Smooth muscle cell (in vitro differentiated cells): ENCODE measurements around the gene NXN. TPM values are rescaled to one million over a fixed set of nuclear protein-coding genes. Genes with fewer than 3 reads are reported as not detected.

Experiments used
- DNase-seq: peaks from one replicate; lab custom pipeline; 2025; ENCODE audit not compliant: unreplicated experiment; lab: John Stamatoyannopoulos, UW
- H2AFZ ChIP-seq: fragments of 200-600 bp; sonication (generic); 2 replicates; pipeline ENCODE4 v1.6.0; 2016; ENCODE audit warnings: antibody characterized with exemption, low read depth, mild to moderate bottlenecking
- H3F3A ChIP-seq: fragments of 200-600 bp; sonication (generic); 2 replicates; pipeline ENCODE4 v1.6.0; 2017; ENCODE audit warnings: antibody characterized with exemption, low read depth
- H3K27ac ChIP-seq: fragments of 200-600 bp; sonication (generic); 2 replicates; pipeline ENCODE4 v1.5.1; 2016; ENCODE audit warnings: low read depth, mild to moderate bottlenecking
- H3K27me3 ChIP-seq: fragments of 200-600 bp; sonication (generic); 2 replicates; pipeline ENCODE4 v1.6.1; 2016; ENCODE audit warnings: low read depth, mild to moderate bottlenecking
- H3K36me3 ChIP-seq: fragments of 200-600 bp; sonication (generic); 2 replicates; pipeline ENCODE4 v1.5.1; 2016; ENCODE audit warnings: low read depth
- H3K4me1 ChIP-seq: fragments of 200-600 bp; sonication (generic); 2 replicates; pipeline ENCODE4 v1.5.1; 2016; ENCODE audit warnings: low read depth
- H3K4me2 ChIP-seq: fragments of 200-600 bp; sonication (generic); 2 replicates; pipeline ENCODE4 v1.6.0; 2016; ENCODE audit warnings: mild to moderate bottlenecking
- H3K4me3 ChIP-seq: fragments of 200-600 bp; sonication (generic); 2 replicates; pipeline ENCODE4 v1.5.1; 2016; ENCODE audit warnings: mild to moderate bottlenecking
- H3K79me2 ChIP-seq: fragments of 200-600 bp; sonication (generic); 2 replicates; pipeline ENCODE4 v1.6.0; 2016; ENCODE audit warnings: low read depth, mild to moderate bottlenecking
- H3K9ac ChIP-seq: fragments of 200-600 bp; sonication (generic); 2 replicates; pipeline ENCODE4 v1.6.0; 2016; ENCODE audit warnings: low read depth
- H3K9me3 ChIP-seq: fragments of 200-600 bp; sonication (generic); replicated peaks from 2 replicates; pipeline ENCODE4 v1.5.1; 2016; ENCODE audit warnings: low read depth
- H4K20me1 ChIP-seq: fragments of 200-600 bp; sonication (generic); 2 replicates; pipeline ENCODE4 v1.6.0; 2016; ENCODE audit warnings: low read depth
- WGBS: methylation state at CpG from one replicate; pipeline ENCODE4 v1.1.7; 2016; ENCODE audit warnings: low lambda C conversion rate; 5-methylcytosine and 5-hydroxymethylcytosine counted together
- polyA plus RNA-seq: library from polyadenylated mRNA; unstranded; fragments of >200 nt; fragmentation: Nextera tagmentation; extraction: Ambion mirVana; gene quantifications from 2 replicates; pipeline ENCODE4 v1.2.1, GENCODE V29; 2016
- total RNA-seq: library from RNA; depleted of rRNA; stranded (reverse); fragments of >200 nt; gene quantifications from 2 replicates; pipeline ENCODE4 v1.2.3, GENCODE V29; 2014
- TF ChIP-seq, protein P1 (sequence below): fragments of 200-600 bp; sonication (generic); IDR thresholded peaks from 2 replicates; pipeline ENCODE4 v1.5.1; 2017; ENCODE audit warnings: borderline replicate concordance, mild to moderate bottlenecking, antibody characterized with exemption; ENCODE audit not compliant: insufficient read depth, poor library complexity, severe bottlenecking

NXN gene
- total and polyA plus RNA-seq, 2 experiments from 2014 or later, result 58.3 to 78.6 TPM

DNA sequence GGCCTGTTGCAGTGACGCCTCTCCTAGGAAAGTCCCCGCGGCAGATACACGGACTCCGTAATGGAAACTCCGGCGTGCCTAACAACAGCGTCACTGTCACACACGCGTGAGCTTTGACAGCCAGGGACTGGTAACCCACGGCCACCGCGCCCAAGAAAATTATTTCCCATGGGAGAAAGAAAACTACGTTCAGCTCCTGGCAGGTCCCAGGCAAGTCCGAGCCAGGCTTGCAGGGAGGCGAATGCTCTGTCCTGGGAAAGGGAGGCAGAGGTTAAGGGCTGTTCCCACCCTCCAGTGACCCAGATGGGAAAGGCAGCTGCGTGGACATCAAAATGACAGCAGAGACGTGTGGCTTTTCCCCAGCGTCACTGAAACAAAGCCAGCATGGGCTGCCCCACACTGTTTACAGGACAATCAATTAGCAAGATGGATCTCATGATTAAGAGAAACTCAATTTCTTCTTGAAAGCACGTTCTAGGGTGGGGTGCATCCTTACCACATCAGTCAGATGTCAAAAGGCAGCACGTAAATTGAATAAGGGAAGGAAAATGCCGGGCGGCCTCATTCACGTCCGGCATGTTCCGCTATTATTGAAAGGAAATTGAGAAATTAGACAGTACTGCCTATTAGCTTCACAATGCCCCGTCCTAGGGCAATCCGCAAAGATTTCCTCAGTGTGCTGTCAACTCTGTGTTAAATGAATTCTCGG, 82.5 kb downstream of the NXN start:
- H3K27me3 ChIP-seq, result no peaks in the 10 kb centered on the region
- H3K4me1 ChIP-seq, result peaks cover 4% of the 10 kb centered on the region
- H3K9me3 ChIP-seq, result no peaks in the 10 kb centered on the region
- TF ChIP-seq, protein P1, sequence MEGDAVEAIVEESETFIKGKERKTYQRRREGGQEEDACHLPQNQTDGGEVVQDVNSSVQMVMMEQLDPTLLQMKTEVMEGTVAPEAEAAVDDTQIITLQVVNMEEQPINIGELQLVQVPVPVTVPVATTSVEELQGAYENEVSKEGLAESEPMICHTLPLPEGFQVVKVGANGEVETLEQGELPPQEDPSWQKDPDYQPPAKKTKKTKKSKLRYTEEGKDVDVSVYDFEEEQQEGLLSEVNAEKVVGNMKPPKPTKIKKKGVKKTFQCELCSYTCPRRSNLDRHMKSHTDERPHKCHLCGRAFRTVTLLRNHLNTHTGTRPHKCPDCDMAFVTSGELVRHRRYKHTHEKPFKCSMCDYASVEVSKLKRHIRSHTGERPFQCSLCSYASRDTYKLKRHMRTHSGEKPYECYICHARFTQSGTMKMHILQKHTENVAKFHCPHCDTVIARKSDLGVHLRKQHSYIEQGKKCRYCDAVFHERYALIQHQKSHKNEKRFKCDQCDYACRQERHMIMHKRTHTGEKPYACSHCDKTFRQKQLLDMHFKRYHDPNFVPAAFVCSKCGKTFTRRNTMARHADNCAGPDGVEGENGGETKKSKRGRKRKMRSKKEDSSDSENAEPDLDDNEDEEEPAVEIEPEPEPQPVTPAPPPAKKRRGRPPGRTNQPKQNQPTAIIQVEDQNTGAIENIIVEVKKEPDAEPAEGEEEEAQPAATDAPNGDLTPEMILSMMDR, result no peak
- no peak overlapping the region for H3K9ac ChIP-seq
- DNase-seq, result no peak
- H3K79me2 ChIP-seq, result peaks cover 85% of the 10 kb centered on the region
- H2AFZ ChIP-seq, result no peak overlapping the region
- WGBS, result 90% methylated on average over 29 of the region's 29 CpGs
- no peak overlapping the region for H3K4me2 ChIP-seq
- H3F3A ChIP-seq, result peaks cover 2% of the 10 kb centered on the region
- H3K36me3 ChIP-seq, result no peaks in the 10 kb centered on the region
- no peak overlapping the region for H3K4me3 ChIP-seq
- H4K20me1 ChIP-seq, result peaks cover 81% of the 10 kb centered on the region
- H3K27ac ChIP-seq, result no peak overlapping the region

- Histone ChIP-seq H3K36me3 (no peaks in the 10 kb centered on the region), H3K9ac (no peak overlapping the region), H3K79me2 (peaks cover 85% of the 10 kb centered on the region), H3K4me1 (peaks cover 4% of the 10 kb centered on the region), H4K20me1 (peaks cover 81% of the 10 kb centered on the region), H3K9me3 (no peaks in the 10 kb centered on the region), H3K4me3 (no peak overlapping the region), H3K27me3 (no peaks in the 10 kb centered on the region), H3K27ac (no peak overlapping the region), H3F3A (no peaks in the 10 kb centered on the region), H3K4me2 (no peak overlapping the region), H2AFZ (no peak overlapping the region)
- TF ChIP-seq, protein P1, result no peak
- no peak for DNase-seq
- 74% methylated on average over 14 of the region's 14 CpGs for WGBS
These were observed 83.1 kb downstream of the NXN start for GRCh38 chr17:896454-896853.

- Histone ChIP-seq H3K27me3 (no peaks in the 10 kb centered on the region), H2AFZ (no peak overlapping the region), H4K20me1 (peaks cover 86% of the 10 kb centered on the region), H3K4me2 (no peak overlapping the region), H3F3A (peaks cover 20% of the 10 kb centered on the region), H3K79me2 (peaks cover 84% of the 10 kb centered on the region), H3K4me3 (no peak overlapping the region), H3K27ac (no peak overlapping the region), H3K4me1 (no peaks in the 10 kb centered on the region), H3K36me3 (no peaks in the 10 kb centered on the region), H3K9me3 (no peaks in the 10 kb centered on the region), H3K9ac (no peak overlapping the region)
- WGBS, result 84% methylated on average over 8 of the region's 8 CpGs
- DNase-seq, result no peak
- TF ChIP-seq, protein P1, result no peak
These were observed 86.6 kb downstream of the NXN start for GRCh38 chr17:892958-893357.

GRCh38 chr17:888998-889441, 90.6 kb downstream of the NXN start:
- Histone ChIP-seq H3K4me3 (no peak overlapping the region), H4K20me1 (peaks cover 86% of the 10 kb centered on the region), H3K27me3 (no peaks in the 10 kb centered on the region), H3K27ac (no peak overlapping the region), H3K4me1 (no peaks in the 10 kb centered on the region), H3F3A (peaks cover 37% of the 10 kb centered on the region), H3K9me3 (no peaks in the 10 kb centered on the region), H3K4me2 (no peak overlapping the region), H3K36me3 (no peaks in the 10 kb centered on the region), H3K9ac (no peak overlapping the region), H3K79me2 (peaks cover 90% of the 10 kb centered on the region), H2AFZ (no peak overlapping the region)
- WGBS, result 74% methylated on average over 12 of the region's 12 CpGs
- TF ChIP-seq, protein P1, result no peak
- DNase-seq, result no peak
